Measurements from ENCODE around the gene DYNC2H1.

DYNC2H1 gene

DNA sequence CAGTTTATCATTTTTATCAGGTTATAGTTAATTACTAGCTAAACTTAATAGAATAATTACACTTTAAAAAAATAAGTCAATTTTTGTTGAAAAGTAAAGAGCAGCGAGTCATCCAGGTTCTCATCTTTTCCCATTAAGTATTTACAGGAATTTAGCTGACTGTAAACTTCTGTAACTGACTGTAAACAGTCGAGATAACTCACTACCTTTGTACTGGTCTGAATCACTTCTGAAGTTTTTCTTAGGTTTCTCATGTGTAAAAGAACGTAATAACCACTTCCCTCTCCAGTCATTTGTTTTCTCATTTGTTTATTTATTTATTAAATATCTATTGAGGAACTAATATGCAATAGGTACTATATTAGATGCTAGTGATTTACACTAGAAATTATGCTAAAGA lies 270.8 kb downstream of the DYNC2H1 start:
- POLR2A ChIA-PET = no interaction called here
- TF ChIP-seq ZNF184 (tag by site-specific recombination; IDR thresholded peaks at IDR 0.05) = no peak
- TF ChIP-seq ZNF560 (tag by site-specific recombination; IDR thresholded peaks at IDR 0.05; ENCODE audit: borderline replicate concordance) = no peak
- no peak for TF ChIP-seq ZFP69B (tag by site-specific recombination; IDR thresholded peaks at IDR 0.05)
- TF ChIP-seq ZNF830 (tag by site-specific recombination; IDR thresholded peaks at IDR 0.05; ENCODE audit: low read depth) = no peak
- TF ChIP-seq, protein P1, sequence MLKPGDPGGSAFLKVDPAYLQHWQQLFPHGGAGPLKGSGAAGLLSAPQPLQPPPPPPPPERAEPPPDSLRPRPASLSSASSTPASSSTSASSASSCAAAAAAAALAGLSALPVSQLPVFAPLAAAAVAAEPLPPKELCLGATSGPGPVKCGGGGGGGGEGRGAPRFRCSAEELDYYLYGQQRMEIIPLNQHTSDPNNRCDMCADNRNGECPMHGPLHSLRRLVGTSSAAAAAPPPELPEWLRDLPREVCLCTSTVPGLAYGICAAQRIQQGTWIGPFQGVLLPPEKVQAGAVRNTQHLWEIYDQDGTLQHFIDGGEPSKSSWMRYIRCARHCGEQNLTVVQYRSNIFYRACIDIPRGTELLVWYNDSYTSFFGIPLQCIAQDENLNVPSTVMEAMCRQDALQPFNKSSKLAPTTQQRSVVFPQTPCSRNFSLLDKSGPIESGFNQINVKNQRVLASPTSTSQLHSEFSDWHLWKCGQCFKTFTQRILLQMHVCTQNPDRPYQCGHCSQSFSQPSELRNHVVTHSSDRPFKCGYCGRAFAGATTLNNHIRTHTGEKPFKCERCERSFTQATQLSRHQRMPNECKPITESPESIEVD (tag by site-specific recombination; IDR thresholded peaks at IDR 0.05) = no peak
- TF ChIP-seq ZNF112 (tag by site-specific recombination; IDR thresholded peaks at IDR 0.05) = no peak
- TF ChIP-seq FEZF1 (tag by site-specific recombination; IDR thresholded peaks at IDR 0.05) = no peak
- no peak for TF ChIP-seq KLF8 (tag by site-specific recombination; IDR thresholded peaks at IDR 0.05)
- TF ChIP-seq ZNF600 (tag by site-specific recombination; IDR thresholded peaks at IDR 0.05) = no peak
- TF ChIP-seq GLI2 (tag by site-specific recombination; IDR thresholded peaks at IDR 0.05; ENCODE audit: borderline replicate concordance, low read depth) = no peak
- no peak for TF ChIP-seq ZNF529 (tag by site-specific recombination; IDR thresholded peaks at IDR 0.05; ENCODE audit: insufficient replicate concordance)
- no peak for TF ChIP-seq ZNF521 (tag by site-specific recombination; IDR thresholded peaks at IDR 0.05)
- no peak for TF ChIP-seq KLF10 (tag by site-specific recombination; IDR thresholded peaks at IDR 0.05)
- TF ChIP-seq ZNF223 (tag by site-specific recombination; IDR thresholded peaks at IDR 0.05) = no peak
- no peak for TF ChIP-seq ZNF221 (tag by site-specific recombination; IDR thresholded peaks at IDR 0.05; ENCODE audit: borderline replicate concordance)
- TF ChIP-seq, protein P2, sequence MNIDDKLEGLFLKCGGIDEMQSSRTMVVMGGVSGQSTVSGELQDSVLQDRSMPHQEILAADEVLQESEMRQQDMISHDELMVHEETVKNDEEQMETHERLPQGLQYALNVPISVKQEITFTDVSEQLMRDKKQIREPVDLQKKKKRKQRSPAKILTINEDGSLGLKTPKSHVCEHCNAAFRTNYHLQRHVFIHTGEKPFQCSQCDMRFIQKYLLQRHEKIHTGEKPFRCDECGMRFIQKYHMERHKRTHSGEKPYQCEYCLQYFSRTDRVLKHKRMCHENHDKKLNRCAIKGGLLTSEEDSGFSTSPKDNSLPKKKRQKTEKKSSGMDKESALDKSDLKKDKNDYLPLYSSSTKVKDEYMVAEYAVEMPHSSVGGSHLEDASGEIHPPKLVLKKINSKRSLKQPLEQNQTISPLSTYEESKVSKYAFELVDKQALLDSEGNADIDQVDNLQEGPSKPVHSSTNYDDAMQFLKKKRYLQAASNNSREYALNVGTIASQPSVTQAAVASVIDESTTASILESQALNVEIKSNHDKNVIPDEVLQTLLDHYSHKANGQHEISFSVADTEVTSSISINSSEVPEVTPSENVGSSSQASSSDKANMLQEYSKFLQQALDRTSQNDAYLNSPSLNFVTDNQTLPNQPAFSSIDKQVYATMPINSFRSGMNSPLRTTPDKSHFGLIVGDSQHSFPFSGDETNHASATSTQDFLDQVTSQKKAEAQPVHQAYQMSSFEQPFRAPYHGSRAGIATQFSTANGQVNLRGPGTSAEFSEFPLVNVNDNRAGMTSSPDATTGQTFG (tag by site-specific recombination; IDR thresholded peaks at IDR 0.05; ENCODE audit: borderline replicate concordance) = no peak
- TF ChIP-seq, protein P3, sequence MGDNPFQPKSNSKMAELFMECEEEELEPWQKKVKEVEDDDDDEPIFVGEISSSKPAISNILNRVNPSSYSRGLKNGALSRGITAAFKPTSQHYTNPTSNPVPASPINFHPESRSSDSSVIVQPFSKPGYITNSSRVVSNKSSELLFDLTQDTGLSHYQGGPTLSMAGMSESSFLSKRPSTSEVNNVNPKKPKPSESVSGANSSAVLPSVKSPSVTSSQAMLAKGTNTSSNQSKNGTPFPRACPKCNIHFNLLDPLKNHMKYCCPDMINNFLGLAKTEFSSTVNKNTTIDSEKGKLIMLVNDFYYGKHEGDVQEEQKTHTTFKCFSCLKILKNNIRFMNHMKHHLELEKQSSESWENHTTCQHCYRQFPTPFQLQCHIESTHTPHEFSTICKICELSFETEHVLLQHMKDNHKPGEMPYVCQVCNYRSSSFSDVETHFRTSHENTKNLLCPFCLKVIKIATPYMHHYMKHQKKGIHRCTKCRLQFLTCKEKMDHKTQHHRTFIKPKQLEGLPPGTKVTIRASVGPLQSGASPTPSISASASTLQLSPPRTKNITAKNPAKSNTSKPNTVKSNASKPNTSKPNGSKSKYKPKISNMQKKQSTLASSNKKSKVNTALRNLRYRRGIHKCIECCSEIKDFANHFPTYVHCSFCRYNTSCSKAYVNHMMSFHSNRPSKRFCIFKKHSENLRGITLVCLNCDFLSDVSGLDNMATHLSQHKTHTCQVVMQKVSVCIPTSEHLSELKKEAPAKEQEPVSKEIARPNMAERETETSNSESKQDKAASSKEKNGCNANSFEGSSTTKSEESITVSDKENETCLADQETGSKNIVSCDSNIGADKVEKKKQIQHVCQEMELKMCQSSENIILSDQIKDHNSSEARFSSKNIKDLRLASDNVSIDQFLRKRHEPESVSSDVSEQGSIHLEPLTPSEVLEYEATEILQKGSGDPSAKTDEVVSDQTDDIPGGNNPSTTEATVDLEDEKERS (tag by site-specific recombination; IDR thresholded peaks at IDR 0.05) = no peak
- no peak for TF ChIP-seq ZNF596 (tag by site-specific recombination; IDR thresholded peaks at IDR 0.05)
- no peak for TF ChIP-seq ZNF10 (tag by site-specific recombination; IDR thresholded peaks at IDR 0.05)
- Histone ChIP-seq H3K4me1 (ENCODE audit: control insufficient read depth, insufficient read depth, low read length) (no peaks in the 10 kb centered on the region), H3K36me3 (ENCODE audit: control insufficient read depth in 2 of 2, insufficient read depth in 1 of 2, low read length in 2 of 2) (no peaks in the 10 kb centered on the region), H3K27ac (ENCODE audit: extremely low read depth, low read depth, low read length) (no peak overlapping the region), H3K4me3 (ENCODE audit: low read depth, low read length) (no peak overlapping the region), H3K9me3 (ENCODE audit: control insufficient read depth, insufficient read depth, low read depth, low read length) (no peaks in the 10 kb centered on the region)
- CTCF ChIA-PET = no interaction called here

DNA sequence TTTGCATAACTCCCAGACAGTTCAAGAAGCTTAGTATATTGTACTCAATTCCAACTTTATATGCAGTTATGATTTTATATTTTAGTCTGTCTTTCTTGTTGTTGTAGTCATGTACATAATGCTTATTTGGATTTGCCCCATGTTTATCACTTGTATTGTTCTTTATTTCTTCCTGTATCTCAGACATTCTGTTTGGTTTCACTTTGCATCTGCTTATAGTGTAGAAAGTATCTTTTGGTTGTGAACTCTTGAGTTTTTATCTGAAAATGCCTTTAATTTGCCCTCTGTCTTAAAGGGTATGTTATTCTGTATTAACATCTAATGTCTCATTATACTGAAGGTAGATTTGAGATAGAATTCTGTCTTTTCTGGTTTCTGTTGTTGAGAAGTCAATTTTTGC lies 275.4 kb downstream of the DYNC2H1 start:
- no peak for TF ChIP-seq ZFP37 (tag by site-specific recombination; IDR thresholded peaks at IDR 0.05)
- TF ChIP-seq FEZF1 (tag by site-specific recombination; IDR thresholded peaks at IDR 0.05) = no peak
- no peak for TF ChIP-seq ZBTB48 (tag by site-specific recombination; IDR thresholded peaks at IDR 0.05)
- TF ChIP-seq, protein P4, sequence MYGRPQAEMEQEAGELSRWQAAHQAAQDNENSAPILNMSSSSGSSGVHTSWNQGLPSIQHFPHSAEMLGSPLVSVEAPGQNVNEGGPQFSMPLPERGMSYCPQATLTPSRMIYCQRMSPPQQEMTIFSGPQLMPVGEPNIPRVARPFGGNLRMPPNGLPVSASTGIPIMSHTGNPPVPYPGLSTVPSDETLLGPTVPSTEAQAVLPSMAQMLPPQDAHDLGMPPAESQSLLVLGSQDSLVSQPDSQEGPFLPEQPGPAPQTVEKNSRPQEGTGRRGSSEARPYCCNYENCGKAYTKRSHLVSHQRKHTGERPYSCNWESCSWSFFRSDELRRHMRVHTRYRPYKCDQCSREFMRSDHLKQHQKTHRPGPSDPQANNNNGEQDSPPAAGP (tag by site-specific recombination; IDR thresholded peaks at IDR 0.05) = no peak
- no peak for TF ChIP-seq ZNF433 (tag by site-specific recombination; IDR thresholded peaks at IDR 0.05; ENCODE audit: low read depth)
- TF ChIP-seq ZNF121 (tag by site-specific recombination; IDR thresholded peaks at IDR 0.05) = no peak
- no peak for TF ChIP-seq ZNF792 (tag by site-specific recombination; IDR thresholded peaks at IDR 0.05)
- no peak overlapping the region for H3K4me3 ChIP-seq (ENCODE audit: low read depth, low read length)
- no peaks in the 10 kb centered on the region for H3K9me3 ChIP-seq (ENCODE audit: control insufficient read depth, insufficient read depth, low read depth, low read length)
- H3K4me1 ChIP-seq (ENCODE audit: control insufficient read depth, insufficient read depth, low read length) = no peaks in the 10 kb centered on the region
- ChIA-PET POLR2A (no interaction called here), CTCF (interaction anchor here (0.6 kb wide), 1 partner anchor 216 kb away, joined by 3 read pairs; no protein-coding TSS in a partner anchor)
- H3K36me3 ChIP-seq (ENCODE audit: control insufficient read depth in 2 of 2, insufficient read depth in 1 of 2, low read length in 2 of 2) = no peaks in the 10 kb centered on the region
- H3K27ac ChIP-seq (ENCODE audit: extremely low read depth, low read depth, low read length) = no peak overlapping the region
